Adrenal gland (tissue), 5 donors: ENCODE data around the gene COL4A5.

Experiments used
- CTCF ChIP-seq, 6 experiments: fragments of 450-650 bp in 4 of 6; fragments of 200-600 bp in 2 of 6; sonication (generic) in 1 of 6; IDR thresholded peaks; 1 replicate in 5 of 6; 2 replicates in 1 of 6; pipeline versions ENCODE4 v1.5.1 to v1.8.0; 2016 to 2021; ENCODE audit warnings: antibody characterized with exemption in 6 of 6, mild to moderate bottlenecking in 2 of 6, moderate library complexity in 1 of 6
- POLR2A ChIP-seq, 2 donors: fragments of 450-650 bp; IDR thresholded peaks; one replicate each; pipeline ENCODE4 v1.6.1; 2017; ENCODE audit warnings: antibody characterized with exemption in 2 of 2, mild to moderate bottlenecking in 2 of 2, moderate library complexity in 1 of 2
- donor health status: DM: no; HTN: no; CAD: no.

GRCh38 chrX:108396188-108396891, 43.3 kb upstream of the COL4A5 start:
- TF ChIP-seq POLR2A (IDR thresholded peaks at IDR 0.05) (no peak), CTCF (IDR thresholded peaks at IDR 0.05) (no peak)
